ENCODE results near the gene IKBKE.

The IKBKE gene

GRCh38 chr1:206537141-206537540 lies 66.9 kb downstream of the IKBKE start:
- in situ Hi-C loops (cut with HindIII; ENCODE audit: low sequenced_read_pairs) = no loop called here

GRCh38 chr1:206538086-206538770 lies 68.0 kb downstream of the IKBKE start:
- in situ Hi-C loops (cut with HindIII; ENCODE audit: low sequenced_read_pairs) = no loop called here

GRCh38 chr1:206538901-206539640 lies 68.8 kb downstream of the IKBKE start:
- in situ Hi-C loops (cut with HindIII; ENCODE audit: low sequenced_read_pairs) = no loop called here

GRCh38 chr1:206540044-206540780 lies 69.9 kb downstream of the IKBKE start:
- in situ Hi-C loops (cut with HindIII; ENCODE audit: low sequenced_read_pairs) = no loop called here

GRCh38 chr1:206541236-206541833 lies 71.1 kb downstream of the IKBKE start:
- in situ Hi-C loops (cut with HindIII; ENCODE audit: low sequenced_read_pairs) = no loop called here

- in situ Hi-C loops (cut with HindIII; ENCODE audit: low sequenced_read_pairs) = no loop called here
These were observed 74.4 kb downstream of the IKBKE start for GRCh38 chr1:206544562-206545257.

GRCh38 chr1:206545351-206545750 lies 75.1 kb downstream of the IKBKE start:
- in situ Hi-C loops (cut with HindIII; ENCODE audit: low sequenced_read_pairs) = no loop called here

Measured in endothelial cell of hepatic sinusoid (primary cell).